ENCODE results near the gene TNIP2. TPM values are rescaled to one million over a fixed set of nuclear protein-coding genes. Genes with fewer than 3 reads are reported as not detected.
A peak's percentile ranks its signal among the peaks of the same experiment; 100 is the strongest.

TNIP2 gene
- 6.1 TPM for total RNA-seq

- FAIRE-seq = no peak
Observed at GRCh38 chr4:2755821-2756690, at the start of gene TNIP2. Gene TNIP2, minus strand, starts transcription at chr4:2756336. Its CDS starts 47 bp downstream, at chr4:2756289.

GRCh38 chr4:2804973-2805501, 48.9 kb upstream of the TNIP2 start:
- FAIRE-seq = no peak
- DNase-seq (ENCODE audit: low spot score in 2 of 2) = no peak

More at GRCh38 chr4:2755821-2756690, at the start of gene TNIP2:
- DNase-seq (ENCODE audit: low spot score in 2 of 2) = peak; percentile 97 to 99

- DNase-seq (ENCODE audit: low spot score in 2 of 2) (no peak), FAIRE-seq (no peak)
Observed at GRCh38 chr4:2804449-2804972, 48.4 kb upstream of the TNIP2 start.

GRCh38 chr4:2803624-2804448, 47.7 kb upstream of the TNIP2 start:
- no peak for FAIRE-seq
- DNase-seq (ENCODE audit: low spot score in 2 of 2) = no peak

- DNase-seq (ENCODE audit: low spot score in 2 of 2) = no peak
- no peak for FAIRE-seq
Observed at GRCh38 chr4:2802618-2803531, 46.7 kb upstream of the TNIP2 start.

- FAIRE-seq (no peak), DNase-seq (ENCODE audit: low spot score in 2 of 2) (peak; percentile 64 to 82)
Observed at GRCh38 chr4:2800691-2801596, 44.8 kb upstream of the TNIP2 start.

GRCh38 chr4:2799971-2800690, 44.0 kb upstream of the TNIP2 start:
- DNase-seq (ENCODE audit: low spot score in 2 of 2) (no peak), FAIRE-seq (no peak)

GRCh38 chr4:2799224-2799911, 43.2 kb upstream of the TNIP2 start:
- DNase-seq (ENCODE audit: low spot score in 2 of 2) (no peak), FAIRE-seq (no peak)

GRCh38 chr4:2798399-2799223, 42.5 kb upstream of the TNIP2 start:
- DNase-seq (ENCODE audit: low spot score in 2 of 2) (no peak), FAIRE-seq (no peak)

- DNase-seq (ENCODE audit: low spot score in 2 of 2) (no peak), FAIRE-seq (no peak)
Observed at GRCh38 chr4:2797545-2798305, 41.6 kb upstream of the TNIP2 start.

GRCh38 chr4:2796849-2797544, 40.9 kb upstream of the TNIP2 start:
- FAIRE-seq (no peak), DNase-seq (ENCODE audit: low spot score in 2 of 2) (no peak)

GRCh38 chr4:2795893-2796848, 40.0 kb upstream of the TNIP2 start:
- DNase-seq (ENCODE audit: low spot score in 2 of 2) (no peak), FAIRE-seq (no peak)

GRCh38 chr4:2795300-2795892, 39.3 kb upstream of the TNIP2 start:
- DNase-seq (ENCODE audit: low spot score in 2 of 2) (no peak), FAIRE-seq (no peak)

All from frontal cortex (tissue), 4 donors.